ENCODE data around the gene TPM4. TPM values are rescaled to one million over a fixed set of nuclear protein-coding genes. Genes with fewer than 3 reads are reported as not detected.
A peak's percentile ranks its signal among the peaks of the same experiment; 100 is the strongest.

Gene TPM4
- polyA plus RNA-seq, 3 donors = 144 to 170 (median 146) TPM

- Mint-ChIP-seq H3K4me3 (no peak overlapping the region), H3K4me1 (peaks cover 16% of the 10 kb centered on the region), H3K27me3 (ENCODE audit: low read depth in 3 of 3) (no peaks in the 10 kb centered on the region), H3K9me3 (peaks cover 0 to 3% (median 0%) of the 10 kb centered on the region in 7 donors), H3K27ac (peak overlapping the region in 1 of 7 donors; percentile 46), H3K36me3 (peaks cover 62 to 81% of the 10 kb centered on the region in 2 donors)
- DNase-seq = no peak
- Histone ChIP-seq H3K4me3 (replicated peaks in 1 of 3; ENCODE audit: low read depth in 2 of 3, low read length in 3 of 3) (no peak overlapping the region), H3K9me3 (replicated peaks in 1 of 2; ENCODE audit: control insufficient read depth in 1 of 2, insufficient read depth in 1 of 2, low read length in 2 of 2) (no peaks in the 10 kb centered on the region), H3K27me3 (ENCODE audit: control insufficient read depth in 2 of 2, insufficient read depth in 2 of 2, low read length in 2 of 2) (no peaks in the 10 kb centered on the region), H2AFZ (ENCODE audit: insufficient read depth, low read depth, low read length, poor library complexity, severe bottlenecking) (no peak overlapping the region), H3K4me1 (ENCODE audit: control insufficient read depth in 1 of 2, insufficient read depth in 2 of 2, low read length in 2 of 2) (peaks cover 11 to 19% of the 10 kb centered on the region in 2 donors), H4K20me1 (ENCODE audit: insufficient read depth, low read length) (peaks cover 21% of the 10 kb centered on the region), H3K79me2 (ENCODE audit: insufficient read depth, low read length) (peaks cover 10% of the 10 kb centered on the region), H3K27ac (ENCODE audit: low read depth in 1 of 2, low read length in 2 of 2) (no peak overlapping the region), H3K9ac (ENCODE audit: insufficient read depth, low read length, poor library complexity, severe bottlenecking) (no peak overlapping the region), H3K36me3 (replicated peaks in 1 of 2; ENCODE audit: control insufficient read depth in 1 of 2, insufficient read depth in 2 of 2, low read length in 2 of 2) (peaks cover 65 to 83% of the 10 kb centered on the region in 2 donors), H3K4me2 (replicated peaks; ENCODE audit: extremely low read depth, low read length, poor library complexity, severe bottlenecking) (no peak overlapping the region)
- no peak for TF ChIP-seq CTCF (IDR thresholded peaks at IDR 0.05)
- WGBS (ENCODE audit: insufficient coverage) = 91% methylated on average over 4 of the region's 4 CpGs
- intact Hi-C loops (cut with micrococcal nuclease) = no loop called here
Measured at GRCh38 chr19:16100524-16100923, 24.2 kb downstream of the TPM4 start.

DNA sequence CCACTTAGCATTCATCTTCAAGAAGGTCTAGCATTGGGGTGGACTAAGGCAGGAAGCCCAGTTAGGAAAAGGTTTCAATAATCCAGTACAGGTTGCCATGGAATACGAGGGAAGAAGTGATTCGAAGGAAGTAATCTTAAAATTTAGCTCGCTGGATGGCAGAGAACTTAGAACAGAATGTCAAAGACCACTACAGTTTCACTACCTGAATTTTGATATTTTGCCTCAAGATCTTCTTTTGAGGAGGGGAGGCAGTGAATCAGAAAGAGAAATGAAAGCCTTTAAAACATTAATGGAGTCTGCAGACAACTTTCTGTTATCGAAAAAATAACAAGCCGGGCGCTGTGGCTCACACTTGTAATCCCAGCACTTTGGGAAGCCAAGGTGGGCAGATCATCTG lies 28.4 kb downstream of the TPM4 start:
- Histone ChIP-seq H3K9ac (ENCODE audit: insufficient read depth, low read length, poor library complexity, severe bottlenecking) (no peak overlapping the region), H3K36me3 (replicated peaks in 1 of 2; ENCODE audit: control insufficient read depth in 1 of 2, insufficient read depth in 2 of 2, low read length in 2 of 2) (peaks cover 37 to 43% of the 10 kb centered on the region in 2 donors), H3K79me2 (ENCODE audit: insufficient read depth, low read length) (peaks cover 4% of the 10 kb centered on the region), H3K4me3 (replicated peaks in 1 of 3; ENCODE audit: low read depth in 2 of 3, low read length in 3 of 3) (no peak overlapping the region), H3K4me2 (replicated peaks; ENCODE audit: extremely low read depth, low read length, poor library complexity, severe bottlenecking) (no peak overlapping the region), H3K4me1 (ENCODE audit: control insufficient read depth in 1 of 2, insufficient read depth in 2 of 2, low read length in 2 of 2) (peaks cover 18 to 26% of the 10 kb centered on the region in 2 donors), H3K9me3 (replicated peaks in 1 of 2; ENCODE audit: control insufficient read depth in 1 of 2, insufficient read depth in 1 of 2, low read length in 2 of 2) (no peaks in the 10 kb centered on the region), H2AFZ (ENCODE audit: insufficient read depth, low read depth, low read length, poor library complexity, severe bottlenecking) (no peak overlapping the region), H3K27me3 (ENCODE audit: control insufficient read depth in 2 of 2, insufficient read depth in 2 of 2, low read length in 2 of 2) (no peaks in the 10 kb centered on the region), H4K20me1 (ENCODE audit: insufficient read depth, low read length) (no peaks in the 10 kb centered on the region), H3K27ac (ENCODE audit: low read depth in 1 of 2, low read length in 2 of 2) (peak overlapping the region; percentile 41 to 52)
- Mint-ChIP-seq H3K36me3 (peaks cover 29 to 48% of the 10 kb centered on the region in 2 donors), H3K27ac (peak overlapping the region; percentile 73 to 93 (median 85)), H3K9me3 (peaks cover 0 to 3% (median 0%) of the 10 kb centered on the region in 7 donors), H3K4me3 (no peak overlapping the region), H3K4me1 (peaks cover 21% of the 10 kb centered on the region), H3K27me3 (ENCODE audit: low read depth in 3 of 3) (peaks cover 0 to 2% (median 0%) of the 10 kb centered on the region in 3 donors)
- intact Hi-C loops (cut with micrococcal nuclease) = loop anchor here in 1 of 2 donors (2.0 kb wide), 1 partner anchor 16 kb away; no protein-coding TSS in a partner anchor
- 26% methylated on average over 3 of the region's 6 CpGs for WGBS (ENCODE audit: insufficient coverage)
- peak in 2 of 3 donors; percentile 29 to 32 for DNase-seq
- no peak for TF ChIP-seq CTCF (IDR thresholded peaks at IDR 0.05)

Measured in CD14-positive monocyte (primary cell).